HTR-8/SVneo (cell line): ENCODE results near the gene IKZF3.
"Not testable (repeated sequence)": the region's sequence is repeated elsewhere in the genome, so short reads cannot be mapped to it uniquely, and the experiment has no call there.

Experiments
- DNase-seq: peaks from one replicate; pipeline ENCODE4 v3.0.0; 2011; ENCODE audit warnings: low spot score, mixed read lengths; ENCODE audit not compliant: insufficient read length
- FAIRE-seq: peaks from 2 replicates; lab custom pipeline; 2011; peaks lifted over from hg19 to GRCh38; lab: Jason Lieb, UNC

Gene IKZF3

DNA sequence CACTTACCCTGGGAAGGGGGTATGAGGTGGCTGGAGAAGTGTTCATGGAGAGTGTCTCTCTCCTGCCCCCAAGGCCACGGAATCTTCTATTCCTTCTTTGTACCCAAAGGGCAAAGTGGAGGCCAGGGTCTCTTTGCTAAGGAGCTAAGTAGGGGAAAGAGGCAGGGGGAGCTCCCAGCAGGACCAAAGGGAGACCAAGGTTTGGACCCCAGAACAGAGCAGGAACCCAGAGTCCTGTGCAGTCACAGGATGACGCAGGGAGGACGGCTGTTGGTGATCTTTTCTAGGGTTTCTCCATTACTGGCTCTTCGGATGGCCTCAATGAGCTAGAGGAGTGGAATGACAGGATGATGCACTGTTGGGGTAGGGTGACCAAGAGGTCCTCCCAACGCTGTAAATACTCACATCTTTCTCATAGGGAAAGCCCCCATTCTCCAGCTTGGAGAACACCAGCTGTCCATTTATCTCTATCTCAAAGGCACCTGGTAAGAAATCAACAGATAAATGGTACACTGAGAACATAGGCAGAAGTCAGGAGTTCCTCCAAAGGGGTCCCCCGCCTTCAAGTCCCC, 134.7 kb downstream of the IKZF3 start:
- peak; percentile 20 for FAIRE-seq

DNA sequence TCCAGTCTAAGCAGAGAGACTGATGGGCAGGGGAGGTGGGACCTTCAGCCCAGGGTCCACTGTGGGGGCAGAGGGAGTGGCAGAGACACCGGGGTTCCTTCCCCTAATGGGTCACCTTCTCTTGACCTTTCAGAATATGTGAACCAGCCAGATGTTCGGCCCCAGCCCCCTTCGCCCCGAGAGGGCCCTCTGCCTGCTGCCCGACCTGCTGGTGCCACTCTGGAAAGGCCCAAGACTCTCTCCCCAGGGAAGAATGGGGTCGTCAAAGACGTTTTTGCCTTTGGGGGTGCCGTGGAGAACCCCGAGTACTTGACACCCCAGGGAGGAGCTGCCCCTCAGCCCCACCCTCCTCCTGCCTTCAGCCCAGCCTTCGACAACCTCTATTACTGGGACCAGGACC, 136.6 kb downstream of the IKZF3 start:
- no peak for DNase-seq
- FAIRE-seq, result no peak

More for the DNA sequence above, 134.7 kb downstream of the IKZF3 start:
- no peak for DNase-seq

DNA sequence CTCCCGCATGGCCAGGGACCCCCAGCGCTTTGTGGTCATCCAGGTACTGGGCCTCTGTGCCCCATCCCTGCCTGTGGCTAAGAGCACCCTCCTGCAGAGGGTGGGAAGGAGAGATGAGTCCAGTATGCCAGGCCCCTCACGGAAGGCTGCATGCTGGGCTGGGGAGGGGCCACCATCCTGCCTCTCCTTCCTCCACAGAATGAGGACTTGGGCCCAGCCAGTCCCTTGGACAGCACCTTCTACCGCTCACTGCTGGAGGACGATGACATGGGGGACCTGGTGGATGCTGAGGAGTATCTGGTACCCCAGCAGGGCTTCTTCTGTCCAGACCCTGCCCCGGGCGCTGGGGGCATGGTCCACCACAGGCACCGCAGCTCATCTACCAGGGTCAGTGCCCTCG, 137.5 kb downstream of the IKZF3 start:
- DNase-seq (no peak), FAIRE-seq (no peak)

DNA sequence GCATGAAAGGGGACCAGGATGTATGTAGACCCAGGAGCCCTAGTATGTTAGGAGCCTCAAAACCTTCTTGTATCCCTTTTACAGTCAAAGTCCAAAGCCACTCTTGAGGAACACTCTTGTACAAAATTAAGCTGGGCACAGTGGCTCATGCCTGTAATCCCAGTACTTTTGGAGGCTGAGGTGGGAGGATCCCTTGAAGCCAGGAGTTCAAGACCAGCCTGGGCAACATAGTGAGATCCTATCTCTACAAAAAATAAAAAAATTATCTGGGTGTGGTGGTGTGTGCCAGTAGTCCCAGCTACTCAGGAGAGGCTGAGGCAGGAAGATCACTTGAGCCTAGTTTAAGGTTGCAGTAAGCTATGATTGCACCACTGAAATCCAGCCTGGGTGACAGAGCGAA, 138.2 kb downstream of the IKZF3 start:
- FAIRE-seq, result not testable (repeated sequence)

DNA sequence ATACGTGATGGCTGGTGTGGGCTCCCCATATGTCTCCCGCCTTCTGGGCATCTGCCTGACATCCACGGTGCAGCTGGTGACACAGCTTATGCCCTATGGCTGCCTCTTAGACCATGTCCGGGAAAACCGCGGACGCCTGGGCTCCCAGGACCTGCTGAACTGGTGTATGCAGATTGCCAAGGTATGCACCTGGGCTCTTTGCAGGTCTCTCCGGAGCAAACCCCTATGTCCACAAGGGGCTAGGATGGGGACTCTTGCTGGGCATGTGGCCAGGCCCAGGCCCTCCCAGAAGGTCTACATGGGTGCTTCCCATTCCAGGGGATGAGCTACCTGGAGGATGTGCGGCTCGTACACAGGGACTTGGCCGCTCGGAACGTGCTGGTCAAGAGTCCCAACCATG, 139.4 kb downstream of the IKZF3 start:
- DNase-seq, result no peak
- no peak for FAIRE-seq

More for the DNA sequence above, 138.2 kb downstream of the IKZF3 start:
- DNase-seq, result not testable (repeated sequence)

DNA sequence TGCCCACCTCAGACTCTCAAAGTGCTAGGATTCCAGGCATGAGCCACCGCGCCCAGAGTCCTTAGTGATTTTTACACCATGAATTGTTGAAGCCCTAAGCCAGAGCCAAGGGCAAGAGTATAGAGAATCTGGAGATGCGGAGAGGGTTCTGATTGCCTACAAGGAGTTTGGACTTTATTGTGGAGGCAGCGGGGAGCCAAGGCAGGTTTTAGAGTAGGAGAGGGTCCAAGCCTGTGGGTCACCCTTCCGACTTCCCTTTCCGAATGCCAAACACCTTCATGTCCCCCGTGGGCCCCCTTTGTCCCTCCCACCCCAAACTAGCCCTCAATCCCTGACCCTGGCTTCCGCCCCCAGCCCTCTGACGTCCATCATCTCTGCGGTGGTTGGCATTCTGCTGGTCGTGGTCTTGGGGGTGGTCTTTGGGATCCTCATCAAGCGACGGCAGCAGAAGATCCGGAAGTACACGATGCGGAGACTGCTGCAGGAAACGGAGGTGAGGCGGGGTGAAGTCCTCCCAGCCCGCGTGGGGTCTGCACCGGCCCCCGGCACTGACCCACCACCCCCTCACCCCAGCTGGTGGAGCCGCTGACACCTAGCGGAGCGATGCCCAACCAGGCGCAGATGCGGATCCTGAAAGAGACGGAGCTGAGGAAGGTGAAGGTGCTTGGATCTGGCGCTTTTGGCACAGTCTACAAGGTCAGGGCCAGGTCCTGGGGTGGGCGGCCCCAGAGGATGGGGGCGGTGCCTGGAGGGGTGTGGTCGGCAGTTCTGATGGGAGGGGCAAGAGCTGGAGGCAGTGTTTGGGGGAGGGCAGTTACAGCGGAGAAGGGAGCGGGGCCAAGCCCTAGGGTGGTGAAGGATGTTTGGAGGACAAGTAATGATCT, 140.9 kb downstream of the IKZF3 start:
- DNase-seq, result no peak
- no peak for FAIRE-seq

DNA sequence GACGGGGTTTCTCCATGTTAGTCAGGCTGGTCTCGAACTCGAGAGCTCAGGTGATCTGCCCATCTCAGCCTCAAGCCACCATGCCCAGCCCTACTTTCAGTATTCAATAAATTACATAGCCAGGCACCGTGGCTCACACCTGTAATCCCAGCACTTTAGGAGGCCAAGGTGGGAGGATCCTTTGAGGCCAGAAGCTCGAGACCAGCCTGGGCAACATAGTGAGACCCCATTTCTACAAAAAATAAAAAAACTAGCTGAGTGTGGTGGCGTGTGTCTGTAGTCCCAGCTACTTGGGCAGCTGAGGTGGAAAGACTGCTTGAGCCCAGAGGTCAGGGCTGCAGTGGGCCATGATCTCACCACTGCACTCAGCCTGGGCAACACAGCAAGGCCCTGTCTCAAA, 142.0 kb downstream of the IKZF3 start:
- no peak for FAIRE-seq
- DNase-seq, result no peak

DNA sequence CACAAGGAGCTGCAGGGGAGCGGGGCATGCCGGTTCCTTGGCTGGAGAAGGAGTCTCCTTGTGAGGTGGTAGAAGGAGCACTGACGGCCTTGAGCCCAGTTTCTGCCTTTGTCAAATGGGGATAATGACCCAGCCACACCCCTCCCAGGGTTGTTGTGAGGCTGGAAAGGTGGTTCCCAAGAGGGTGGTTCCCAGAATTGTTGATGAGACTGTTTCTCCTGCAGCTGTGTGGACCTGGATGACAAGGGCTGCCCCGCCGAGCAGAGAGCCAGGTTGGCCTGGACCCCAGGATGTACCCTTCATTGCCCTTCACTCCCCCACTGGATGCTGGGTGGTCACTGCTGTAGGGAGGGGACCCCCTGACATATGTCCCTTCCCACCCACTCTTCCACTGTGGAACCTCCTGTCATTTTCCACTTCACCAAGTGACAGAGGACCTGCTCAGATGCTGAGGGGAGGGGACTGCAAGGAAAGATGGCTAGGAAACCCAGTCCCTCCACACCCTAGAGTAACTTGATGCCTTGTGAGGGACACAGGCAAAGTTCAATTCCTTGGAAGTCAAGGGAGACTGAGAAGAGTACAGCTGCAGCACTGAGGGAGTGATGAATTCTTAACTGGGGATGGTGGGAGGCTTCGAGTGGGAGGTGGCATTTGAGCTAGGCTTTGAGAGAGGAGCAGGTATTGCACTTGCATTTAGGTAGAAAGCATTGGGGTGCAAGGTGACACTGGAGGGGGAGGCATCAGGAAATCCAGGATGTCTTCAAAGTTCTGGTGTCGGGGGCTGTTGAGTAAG, 144.4 kb downstream of the IKZF3 start:
- FAIRE-seq (no peak), DNase-seq (no peak)

DNA sequence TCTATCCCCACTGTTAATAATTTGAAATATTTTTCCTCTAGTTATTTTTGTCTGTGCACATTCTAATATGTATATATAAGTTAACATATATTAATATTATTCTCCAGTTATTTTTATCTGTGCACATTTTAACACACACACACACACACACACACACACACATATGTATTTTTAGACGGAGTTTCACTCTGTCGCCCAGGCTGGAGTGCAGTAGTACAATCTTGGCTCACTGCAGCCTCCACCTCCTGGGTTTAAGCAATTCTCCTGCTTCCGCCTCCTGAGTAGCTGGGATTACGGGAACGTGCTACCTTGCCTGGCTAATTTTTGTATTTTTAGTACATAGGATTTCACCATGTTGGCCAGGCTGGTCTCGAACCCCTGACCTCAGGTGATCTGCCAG, 146.5 kb downstream of the IKZF3 start:
- DNase-seq, result no peak
- no peak for FAIRE-seq

DNA sequence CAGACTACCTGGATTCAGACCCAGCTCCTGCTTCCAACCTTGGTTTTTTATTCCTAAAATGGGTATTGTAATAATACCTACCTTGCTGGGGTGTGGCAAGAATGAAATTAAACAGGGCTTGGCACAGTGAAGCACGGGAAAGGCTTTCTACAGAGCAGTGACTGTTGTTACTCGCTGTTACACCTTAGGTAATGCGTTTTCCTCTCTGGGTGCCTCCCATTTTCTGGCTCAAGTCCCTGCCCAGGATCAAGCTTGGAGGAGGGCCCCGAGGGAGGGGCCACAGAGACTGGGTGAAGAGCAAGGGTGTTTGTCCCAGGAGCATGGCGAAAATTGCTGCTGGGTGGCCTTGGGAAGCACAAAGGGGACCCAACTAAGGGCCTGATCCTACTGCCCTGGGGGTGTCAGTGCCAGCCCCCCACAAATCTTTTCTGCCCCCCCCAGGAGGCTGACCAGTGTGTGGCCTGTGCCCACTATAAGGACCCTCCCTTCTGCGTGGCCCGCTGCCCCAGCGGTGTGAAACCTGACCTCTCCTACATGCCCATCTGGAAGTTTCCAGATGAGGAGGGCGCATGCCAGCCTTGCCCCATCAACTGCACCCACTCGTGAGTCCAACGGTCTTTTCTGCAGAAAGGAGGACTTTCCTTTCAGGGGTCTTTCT, 147.1 kb downstream of the IKZF3 start:
- DNase-seq (no peak), FAIRE-seq (no peak)

DNA sequence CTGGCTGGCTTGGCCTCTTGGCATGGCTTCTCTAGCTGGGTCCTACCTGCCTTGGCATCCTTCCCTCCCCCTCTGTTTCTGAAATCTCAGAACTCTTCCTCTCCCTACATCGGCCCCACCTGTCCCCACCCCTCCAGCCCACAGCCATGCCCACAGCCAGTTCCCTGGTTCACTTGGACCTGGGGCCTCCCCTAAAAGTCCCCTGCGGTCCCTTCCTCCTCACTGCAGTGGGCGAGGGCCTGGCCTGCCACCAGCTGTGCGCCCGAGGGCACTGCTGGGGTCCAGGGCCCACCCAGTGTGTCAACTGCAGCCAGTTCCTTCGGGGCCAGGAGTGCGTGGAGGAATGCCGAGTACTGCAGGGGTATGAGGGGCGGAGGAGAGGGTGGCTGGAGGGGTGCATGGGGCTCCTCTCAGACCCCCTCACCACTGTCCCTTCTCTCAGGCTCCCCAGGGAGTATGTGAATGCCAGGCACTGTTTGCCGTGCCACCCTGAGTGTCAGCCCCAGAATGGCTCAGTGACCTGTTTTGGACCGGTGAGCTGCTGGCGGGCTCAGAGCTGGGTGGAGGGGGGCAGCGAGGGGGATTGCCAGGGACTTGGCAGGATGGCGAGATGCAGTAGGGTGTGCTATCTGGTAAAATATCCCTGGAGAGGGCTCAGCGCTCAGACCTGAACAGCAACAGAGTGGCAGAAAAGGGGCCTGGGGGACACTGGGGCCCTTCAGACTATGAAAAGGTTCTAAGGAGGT, 147.9 kb downstream of the IKZF3 start:
- DNase-seq (no peak), FAIRE-seq (no peak)

DNA sequence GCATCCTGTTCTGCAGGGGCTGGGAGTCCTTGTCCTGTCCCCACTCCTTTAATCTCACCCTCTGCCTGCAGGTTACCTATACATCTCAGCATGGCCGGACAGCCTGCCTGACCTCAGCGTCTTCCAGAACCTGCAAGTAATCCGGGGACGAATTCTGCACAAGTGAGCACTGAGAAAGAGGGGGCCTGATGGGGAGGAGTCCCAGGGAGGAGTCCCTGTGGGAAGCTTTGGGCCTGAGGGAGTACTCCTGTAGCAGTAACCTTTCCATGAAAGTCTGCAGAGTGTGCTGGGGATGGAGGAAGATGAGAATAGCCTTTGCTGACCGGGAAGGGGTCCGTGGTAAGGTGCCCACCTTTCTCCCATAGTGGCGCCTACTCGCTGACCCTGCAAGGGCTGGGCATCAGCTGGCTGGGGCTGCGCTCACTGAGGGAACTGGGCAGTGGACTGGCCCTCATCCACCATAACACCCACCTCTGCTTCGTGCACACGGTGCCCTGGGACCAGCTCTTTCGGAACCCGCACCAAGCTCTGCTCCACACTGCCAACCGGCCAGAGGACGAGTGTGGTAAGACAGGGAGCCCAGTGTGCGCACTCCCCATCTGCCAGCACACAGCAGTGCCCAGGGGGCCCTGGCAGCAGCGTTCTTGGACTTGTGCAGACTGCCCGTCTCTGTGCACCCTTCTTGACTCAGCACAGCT, 148.6 kb downstream of the IKZF3 start:
- no peak for DNase-seq
- FAIRE-seq, result no peak

DNA sequence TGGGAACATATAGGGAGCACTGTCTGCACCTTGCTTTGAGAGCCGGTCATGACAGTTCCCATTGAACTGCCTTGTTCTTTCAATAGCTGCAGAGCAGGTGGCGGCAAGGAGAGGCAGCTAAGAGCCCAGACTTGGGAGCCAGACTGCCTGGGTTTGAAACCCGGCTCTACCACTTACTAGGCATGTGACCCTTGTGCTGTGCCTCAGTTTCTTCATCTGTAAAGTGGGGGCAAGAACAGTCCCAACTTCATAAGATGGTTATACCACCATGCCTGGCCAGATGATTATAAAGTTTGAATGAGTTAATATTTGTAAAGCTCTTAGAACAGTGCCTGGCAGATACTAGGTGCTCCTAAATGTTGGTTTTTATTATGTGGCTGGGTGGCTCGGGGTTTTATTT, 149.9 kb downstream of the IKZF3 start:
- no peak for FAIRE-seq
- no peak for DNase-seq

DNA sequence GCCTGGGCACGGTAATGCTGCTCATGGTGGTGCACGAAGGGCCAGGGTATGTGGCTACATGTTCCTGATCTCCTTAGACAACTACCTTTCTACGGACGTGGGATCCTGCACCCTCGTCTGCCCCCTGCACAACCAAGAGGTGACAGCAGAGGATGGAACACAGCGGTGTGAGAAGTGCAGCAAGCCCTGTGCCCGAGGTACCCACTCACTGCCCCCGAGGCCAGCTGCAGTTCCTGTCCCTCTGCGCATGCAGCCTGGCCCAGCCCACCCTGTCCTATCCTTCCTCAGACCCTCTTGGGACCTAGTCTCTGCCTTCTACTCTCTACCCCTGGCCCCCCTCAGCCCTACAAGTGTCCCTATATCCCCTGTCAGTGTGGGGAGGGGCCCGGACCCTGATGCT, 152.3 kb downstream of the IKZF3 start:
- no peak for FAIRE-seq
- no peak for DNase-seq

DNA sequence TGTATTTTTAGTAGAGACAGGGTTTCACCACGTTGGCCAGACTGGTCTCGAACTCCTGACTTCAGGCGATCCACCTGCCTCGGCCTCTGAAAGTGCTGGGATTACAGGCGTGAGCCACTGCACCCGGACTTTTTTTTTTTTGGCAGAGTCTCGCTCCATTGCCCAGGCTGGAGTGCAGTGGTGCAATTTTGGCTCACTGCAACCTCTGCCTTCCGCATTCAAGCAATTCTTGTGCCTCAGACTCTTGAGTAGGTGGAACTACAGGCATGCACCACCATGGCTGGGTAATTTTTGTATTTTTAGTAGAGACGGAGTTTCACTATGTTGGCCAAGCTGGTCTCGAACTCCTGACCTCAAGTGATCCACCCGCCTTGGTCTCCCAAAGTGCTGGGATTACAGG, 153.0 kb downstream of the IKZF3 start:
- DNase-seq, FAIRE-seq: not testable (repeated sequence)

DNA sequence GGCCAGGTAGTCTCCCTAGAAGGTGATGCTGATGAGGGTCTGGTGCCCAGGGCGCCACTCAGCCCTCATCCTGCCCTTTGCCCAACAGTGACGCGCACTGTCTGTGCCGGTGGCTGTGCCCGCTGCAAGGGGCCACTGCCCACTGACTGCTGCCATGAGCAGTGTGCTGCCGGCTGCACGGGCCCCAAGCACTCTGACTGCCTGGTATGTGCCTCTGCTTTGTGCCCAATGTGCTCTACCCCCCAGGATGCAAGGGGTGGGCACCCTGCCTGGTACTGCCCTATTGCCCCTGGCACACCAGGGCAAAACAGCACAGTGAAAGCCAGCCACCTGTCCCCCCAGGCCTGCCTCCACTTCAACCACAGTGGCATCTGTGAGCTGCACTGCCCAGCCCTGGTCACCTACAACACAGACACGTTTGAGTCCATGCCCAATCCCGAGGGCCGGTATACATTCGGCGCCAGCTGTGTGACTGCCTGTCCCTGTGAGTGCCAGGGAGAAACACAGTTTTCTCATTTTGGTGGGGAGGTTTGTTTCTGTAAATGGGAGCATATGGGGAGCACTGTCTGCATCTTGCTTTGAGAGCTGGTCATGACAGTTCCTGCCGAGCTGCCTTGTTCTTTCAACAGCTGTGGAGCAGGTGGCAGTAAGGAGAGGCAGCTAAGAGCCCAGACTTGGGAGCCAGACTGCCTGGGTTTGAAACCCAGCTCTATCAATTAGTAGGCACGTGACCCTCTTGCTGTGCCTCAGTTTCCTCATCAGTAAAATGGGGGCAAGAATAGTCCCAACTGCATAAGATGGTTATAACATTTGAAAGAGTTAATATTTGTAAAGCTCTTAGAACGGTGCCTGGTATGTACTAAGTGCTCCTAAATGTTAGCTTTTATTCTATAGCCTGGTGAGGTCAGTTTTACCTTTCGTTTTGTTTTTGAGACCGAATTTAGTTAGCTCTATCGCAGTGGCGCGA, 153.8 kb downstream of the IKZF3 start:
- DNase-seq (no peak), FAIRE-seq (no peak)

DNA sequence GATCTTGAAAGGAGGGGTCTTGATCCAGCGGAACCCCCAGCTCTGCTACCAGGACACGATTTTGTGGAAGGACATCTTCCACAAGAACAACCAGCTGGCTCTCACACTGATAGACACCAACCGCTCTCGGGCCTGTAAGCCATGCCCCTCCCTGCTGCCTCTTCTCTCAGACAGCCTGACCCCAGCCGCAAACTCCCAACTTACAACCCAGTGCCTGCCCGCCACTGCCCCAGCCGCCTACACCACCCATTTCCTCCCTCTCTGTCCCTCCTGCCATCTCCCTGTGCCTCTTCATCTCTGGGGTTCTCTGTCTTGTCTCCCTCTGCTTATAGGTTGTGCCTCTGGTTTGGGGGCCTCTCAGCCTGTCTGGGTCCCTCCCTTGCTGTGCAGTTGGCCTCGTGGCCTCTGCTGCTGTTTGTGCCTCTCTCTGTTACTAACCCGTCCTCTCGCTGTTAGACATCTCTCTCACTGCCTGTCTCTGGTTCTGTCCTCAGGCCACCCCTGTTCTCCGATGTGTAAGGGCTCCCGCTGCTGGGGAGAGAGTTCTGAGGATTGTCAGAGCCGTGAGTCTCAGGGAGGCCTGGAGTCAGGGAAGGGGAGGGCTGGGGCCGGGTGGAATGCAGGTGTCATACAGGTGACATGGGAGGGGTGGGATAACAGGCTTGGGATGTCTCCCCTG, 154.7 kb downstream of the IKZF3 start:
- DNase-seq, result no peak

More for the DNA sequence above, 154.7 kb downstream of the IKZF3 start:
- no peak for FAIRE-seq
